HCT116 (cell line): ENCODE data around the gene CD300LB. TPM values are rescaled to one million over a fixed set of nuclear protein-coding genes. Genes with fewer than 3 reads are reported as not detected.

Experiments
- ATAC-seq: fragments of 200-7000 bp; cut with Tn5 transposase; 2 replicates; pipeline ENCODE4 v1.9.1; 2020; ENCODE audit warnings: mild to moderate bottlenecking, moderate library complexity
- BruUV-seq: library from RNA; stranded (reverse); fragments of 400-500 nt; replicated peaks from 2 replicates; lab custom pipeline; 2021; lab: Mats Ljungman, UMichigan
- CTCF ChIA-PET: fragments of 300-600 bp; sonication (Branson Sonifier 250); formaldehyde crosslinking; loops from one replicate; lab custom pipeline; 2021; ENCODE audit warnings: antibody characterized with exemption; lab: Charles Lee
- POLR2A ChIA-PET: fragments of 300-600, 350-600 bp; sonication (Branson Sonifier 250); formaldehyde crosslinking; loops from one replicate; lab custom pipeline; 2021; ENCODE audit warnings: antibody characterized with exemption; lab: Charles Lee
- RAD21 ChIA-PET, 2 experiments: fragments of 300-600 bp; sonication (Branson Sonifier 250); formaldehyde crosslinking; loops; one replicate each; lab custom pipeline; 2023; ENCODE audit warnings: low total read pairs in 2 of 2; ENCODE audit not compliant: uncharacterized antibody in 2 of 2, unreplicated experiment in 2 of 2, low non-redundant PET in 1 of 2; lab: Charles Lee
- DNase-seq: peaks from one replicate; pipeline ENCODE4 v3.0.0-alpha.2; 2010; ENCODE audit warnings: low read depth, low spot score
- H2AFZ ChIP-seq: fragments of 200-600 bp; shearing (Covaris generic), sonication (generic); 2 replicates; pipeline ENCODE4 v1.6.1; 2017; ENCODE audit warnings: low read depth, mixed run types, mixed read lengths, antibody characterized with exemption, low read length; ENCODE audit not compliant: poor library complexity, severe bottlenecking
- H3K27ac ChIP-seq: 2 replicates; pipeline ENCODE4 v1.5.1; 2012; ENCODE audit warnings: low read depth, low read length
- H3K27me3 ChIP-seq: fragments of 200-600 bp; sonication (generic); 2 replicates; pipeline ENCODE4 v1.6.1; 2016; ENCODE audit warnings: mixed run types, low read length, mixed read lengths; ENCODE audit not compliant: insufficient read depth
- H3K36me3 ChIP-seq, 2 experiments: fragments of 200-500 bp in 1 of 2; fragments of 200-600 bp in 1 of 2; sonication (Bioruptor generic) in 1 of 2; sonication (generic) in 1 of 2; 2 replicates each; pipeline versions ENCODE4 v1.5.1 to v1.6.1; 2014 to 2016; ENCODE audit warnings: low read length in 2 of 2, inconsistent platforms in 1 of 2, mixed read lengths in 1 of 2, mixed run types in 1 of 2; ENCODE audit not compliant: insufficient read depth in 2 of 2, control insufficient read depth in 1 of 2
- H3K4me1 ChIP-seq, 2 experiments: fragments of 200-600 bp in 1 of 2; sonication (generic) in 1 of 2; 2 replicates each; pipeline versions ENCODE4 v1.5.1 to v1.6.1; 2012 to 2017; ENCODE audit warnings: low read length in 2 of 2, inconsistent platforms in 1 of 2, mild to moderate bottlenecking in 1 of 2, mixed read lengths in 1 of 2, mixed run types in 1 of 2, moderate library complexity in 1 of 2; ENCODE audit not compliant: insufficient read depth in 2 of 2, control insufficient read depth in 1 of 2
- H3K4me2 ChIP-seq: fragments of 200-600 bp; sonication (generic); 2 replicates; pipeline ENCODE4 v1.6.1; 2017; ENCODE audit warnings: mixed run types, low read length, mixed read lengths
- H3K4me3 ChIP-seq, 2 experiments: fragments of 200-600 bp in 1 of 2; sonication (generic) in 1 of 2; replicated peaks in 1 of 2; 2 replicates each; pipeline ENCODE4 v1.5.1; 2011 to 2016; ENCODE audit warnings: low read length in 2 of 2, control low read depth in 1 of 2, low read depth in 1 of 2, mild to moderate bottlenecking in 1 of 2, mixed read lengths in 1 of 2, mixed run types in 1 of 2
- H3K79me2 ChIP-seq: fragments of 200-600 bp; sonication (generic); 2 replicates; pipeline ENCODE4 v1.6.1; 2017; ENCODE audit warnings: mild to moderate bottlenecking, mixed run types, low read length, moderate library complexity, mixed read lengths; ENCODE audit not compliant: insufficient read depth
- H3K9ac ChIP-seq: fragments of 200-600 bp; sonication (generic); 2 replicates; pipeline ENCODE4 v1.6.1; 2016; ENCODE audit warnings: low read length, mixed read lengths
- H3K9me2 ChIP-seq: fragments of 200-600 bp; sonication (generic), shearing (Covaris generic); 2 replicates; pipeline ENCODE4 v1.6.1; 2017; ENCODE audit warnings: mixed run types, mild to moderate bottlenecking, moderate library complexity; ENCODE audit not compliant: insufficient read depth
- H3K9me3 ChIP-seq, 2 experiments: fragments of 200-500 bp in 1 of 2; fragments of 200-600 bp in 1 of 2; sonication (Bioruptor generic) in 1 of 2; sonication (generic) in 1 of 2; 2 replicates each; pipeline ENCODE4 v1.6.1; 2014 to 2017; ENCODE audit warnings: low read length in 2 of 2, mixed read lengths in 2 of 2, inconsistent platforms in 1 of 2, low read depth in 1 of 2, mild to moderate bottlenecking in 1 of 2, mixed run types in 1 of 2, moderate library complexity in 1 of 2; ENCODE audit not compliant: control insufficient read depth in 1 of 2, insufficient read depth in 1 of 2
- H4K20me1 ChIP-seq: fragments of 200-600 bp; sonication (generic), shearing (Covaris generic); 2 replicates; pipeline ENCODE4 v1.6.1; 2017; ENCODE audit warnings: mixed run types, mild to moderate bottlenecking, moderate library complexity; ENCODE audit not compliant: insufficient read depth
- EGR1 ChIP-seq: IDR thresholded peaks from 2 replicates; pipeline ENCODE4 v1.6.1; 2012; ENCODE audit warnings: low read depth
- ELF1 ChIP-seq: IDR thresholded peaks from 2 replicates; pipeline ENCODE4 v1.6.1; 2012; ENCODE audit warnings: low read depth, borderline replicate concordance
- EZH2 ChIP-seq: fragments of 200-600 bp; sonication (generic); IDR thresholded peaks from 2 replicates; pipeline ENCODE4 v1.6.1; 2017; ENCODE audit warnings: antibody characterized with exemption, mixed run types
- EZH2phosphoT487 ChIP-seq: fragments of 200-600 bp; IDR thresholded peaks from 2 replicates; pipeline ENCODE4 v1.6.1; 2018; ENCODE audit warnings: antibody characterized with exemption, borderline replicate concordance
- SIN3A ChIP-seq: IDR thresholded peaks from 2 replicates; pipeline ENCODE4 v1.6.1; 2012; ENCODE audit warnings: low read depth
- SP1 ChIP-seq: IDR thresholded peaks from 2 replicates; pipeline ENCODE4 v1.6.1; 2012; ENCODE audit warnings: low read depth
- SRF ChIP-seq: IDR thresholded peaks from 2 replicates; pipeline ENCODE4 v1.6.1; 2012; ENCODE audit warnings: low read depth
- TCF7L2 ChIP-seq: IDR thresholded peaks from 2 replicates; pipeline ENCODE4 v1.7.0; 2011; ENCODE audit warnings: borderline replicate concordance, inconsistent platforms; ENCODE audit not compliant: insufficient read depth, insufficient read length; ENCODE audit errors: extremely low read depth
- intact Hi-C: fragments of 100-400 bp; cut with micrococcal nuclease; formaldehyde crosslinking; loops from 2 replicates; pipeline ENCODE4 v1.10.0; 2022
- total RNA-seq: library from RNA; stranded (reverse); gene quantifications from one replicate; pipeline ENCODE4 v1.2.1, GENCODE V29; 2021; ENCODE audit not compliant: unreplicated experiment
- TF ChIP-seq, protein P1 (sequence below): IDR thresholded peaks from 2 replicates; pipeline ENCODE4 v1.6.1; 2012
- TF ChIP-seq, protein P2 (sequence below): IDR thresholded peaks from 2 replicates; pipeline ENCODE4 v1.6.1; 2012; ENCODE audit warnings: low read depth

The CD300LB gene
- total RNA-seq, 1 experiment from 2014 or later: not detected

DNA sequence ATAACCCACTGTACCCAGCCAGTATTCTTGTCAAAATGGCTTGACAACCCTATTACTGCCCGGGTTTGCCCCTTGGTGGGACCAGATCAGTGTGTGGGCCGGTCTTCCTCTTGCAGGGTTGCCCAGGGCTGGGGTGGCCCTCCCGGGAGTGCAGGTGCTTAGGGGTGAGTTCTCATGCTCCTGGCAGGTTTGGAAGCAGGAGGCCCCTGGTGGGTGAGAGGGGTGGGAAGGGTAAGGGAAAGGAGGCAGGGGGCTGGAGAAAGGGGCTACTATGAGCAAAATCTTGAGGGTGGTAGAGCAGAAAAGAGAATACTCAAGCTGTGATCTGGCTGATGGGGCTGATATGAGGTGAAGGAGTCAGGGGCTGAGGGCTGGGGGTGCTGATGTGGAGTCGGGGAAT, 58.4 kb downstream of the CD300LB start:
- no peaks in the 10 kb centered on the region for H3K79me2 ChIP-seq
- ATAC-seq (no peak), DNase-seq (no peak)
- H3K9me2 ChIP-seq: no peaks in the 10 kb centered on the region
- peaks cover 4 to 12% of the 10 kb centered on the region in 2 experiments; a peak in 2 of 4 replicates for H3K9me3 ChIP-seq
- no peak overlapping the region for H3K9ac ChIP-seq
- no peak overlapping the region for H3K4me2 ChIP-seq
- no peak overlapping the region for H3K27ac ChIP-seq
- ChIA-PET CTCF (no interaction called here), POLR2A (no interaction called here), RAD21 (no interaction called here)
- no TSS peak for BruUV-seq
- H4K20me1 ChIP-seq: no peaks in the 10 kb centered on the region
- H3K36me3 ChIP-seq: no peaks in the 10 kb centered on the region
- H3K4me3 ChIP-seq: no peak overlapping the region
- H3K27me3 ChIP-seq: peaks cover under 1% of the 10 kb centered on the region; the same call in 1 of the 2 replicates
- TF ChIP-seq ELF1 (no peak), EZH2 (no peak)
- TF ChIP-seq, protein P1, sequence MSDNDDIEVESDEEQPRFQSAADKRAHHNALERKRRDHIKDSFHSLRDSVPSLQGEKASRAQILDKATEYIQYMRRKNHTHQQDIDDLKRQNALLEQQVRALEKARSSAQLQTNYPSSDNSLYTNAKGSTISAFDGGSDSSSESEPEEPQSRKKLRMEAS: no peak
- no peaks in the 10 kb centered on the region for H3K4me1 ChIP-seq
- H2AFZ ChIP-seq: no peak overlapping the region
- intact Hi-C loops: no loop called here

DNA sequence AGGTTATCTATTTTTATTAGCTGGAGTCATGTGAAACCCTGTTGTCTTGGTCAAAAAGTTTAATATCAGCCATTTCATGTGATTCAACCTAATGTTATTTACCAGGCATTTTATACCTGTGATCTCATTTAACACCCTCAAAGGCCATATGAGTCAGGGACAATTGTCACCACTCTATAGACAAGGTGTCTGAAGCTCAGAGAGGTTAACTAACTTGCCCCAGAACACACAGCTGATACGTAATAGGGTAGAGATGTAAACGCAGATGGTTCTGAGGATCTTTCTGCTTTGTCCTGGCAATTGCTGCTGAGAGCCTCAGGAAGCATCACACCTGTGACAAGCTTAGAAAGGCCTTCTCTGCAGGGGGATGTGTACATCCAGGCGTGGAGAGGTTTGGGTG, 59.9 kb downstream of the CD300LB start:
- RAD21 ChIA-PET: interaction anchor here in 1 of 2 experiments (1.6 kb wide), 1 partner anchor 14 kb away, joined by 3 read pairs; no protein-coding TSS in a partner anchor
- Histone ChIP-seq H3K79me2 (no peaks in the 10 kb centered on the region), H3K9ac (no peak overlapping the region), H2AFZ (no peak overlapping the region), H3K4me3 (no peak overlapping the region), H3K36me3 (no peaks in the 10 kb centered on the region), H3K27ac (no peak overlapping the region), H4K20me1 (no peaks in the 10 kb centered on the region), H3K9me3 (peaks cover 4 to 12% of the 10 kb centered on the region in 2 experiments; a peak in 2 of 4 replicates), H3K27me3 (no peaks in the 10 kb centered on the region), H3K9me2 (no peaks in the 10 kb centered on the region), H3K4me1 (no peaks in the 10 kb centered on the region), H3K4me2 (no peak overlapping the region)
- CTCF ChIA-PET: interaction anchor here (0.9 to 1.6 kb wide), 2 partner anchors 19 to 92 kb away, joined by 3 to 9 read pairs; no protein-coding TSS in a partner anchor
- no peak for DNase-seq
- TF ChIP-seq TCF7L2 (no peak), EGR1 (no peak), SRF (no peak), EZH2 (no peak), SIN3A (no peak), SP1 (no peak), EZH2phosphoT487 (no peak)
- TF ChIP-seq, protein P2, sequence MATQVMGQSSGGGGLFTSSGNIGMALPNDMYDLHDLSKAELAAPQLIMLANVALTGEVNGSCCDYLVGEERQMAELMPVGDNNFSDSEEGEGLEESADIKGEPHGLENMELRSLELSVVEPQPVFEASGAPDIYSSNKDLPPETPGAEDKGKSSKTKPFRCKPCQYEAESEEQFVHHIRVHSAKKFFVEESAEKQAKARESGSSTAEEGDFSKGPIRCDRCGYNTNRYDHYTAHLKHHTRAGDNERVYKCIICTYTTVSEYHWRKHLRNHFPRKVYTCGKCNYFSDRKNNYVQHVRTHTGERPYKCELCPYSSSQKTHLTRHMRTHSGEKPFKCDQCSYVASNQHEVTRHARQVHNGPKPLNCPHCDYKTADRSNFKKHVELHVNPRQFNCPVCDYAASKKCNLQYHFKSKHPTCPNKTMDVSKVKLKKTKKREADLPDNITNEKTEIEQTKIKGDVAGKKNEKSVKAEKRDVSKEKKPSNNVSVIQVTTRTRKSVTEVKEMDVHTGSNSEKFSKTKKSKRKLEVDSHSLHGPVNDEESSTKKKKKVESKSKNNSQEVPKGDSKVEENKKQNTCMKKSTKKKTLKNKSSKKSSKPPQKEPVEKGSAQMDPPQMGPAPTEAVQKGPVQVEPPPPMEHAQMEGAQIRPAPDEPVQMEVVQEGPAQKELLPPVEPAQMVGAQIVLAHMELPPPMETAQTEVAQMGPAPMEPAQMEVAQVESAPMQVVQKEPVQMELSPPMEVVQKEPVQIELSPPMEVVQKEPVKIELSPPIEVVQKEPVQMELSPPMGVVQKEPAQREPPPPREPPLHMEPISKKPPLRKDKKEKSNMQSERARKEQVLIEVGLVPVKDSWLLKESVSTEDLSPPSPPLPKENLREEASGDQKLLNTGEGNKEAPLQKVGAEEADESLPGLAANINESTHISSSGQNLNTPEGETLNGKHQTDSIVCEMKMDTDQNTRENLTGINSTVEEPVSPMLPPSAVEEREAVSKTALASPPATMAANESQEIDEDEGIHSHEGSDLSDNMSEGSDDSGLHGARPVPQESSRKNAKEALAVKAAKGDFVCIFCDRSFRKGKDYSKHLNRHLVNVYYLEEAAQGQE: no peak
- no TSS peak for BruUV-seq
- no peak for ATAC-seq
- intact Hi-C loops: no loop called here
- POLR2A ChIA-PET: no interaction called here
